HepG2 (cell line): ENCODE measurements around the gene STK39. TPM values are rescaled to one million over a fixed set of nuclear protein-coding genes. Genes with fewer than 3 reads are reported as not detected.

ENCODE experiments used
- CEBPG ChIP-seq: IDR thresholded peaks from 2 replicates; pipeline ENCODE4 v1.6.1; 2016
- DNMT3B ChIP-seq: conservative IDR thresholded peaks from 2 replicates; pipeline ENCODE4 v1.6.1; 2016; ENCODE audit warnings: missing biosample characterization, control low read depth
- ELF1 ChIP-seq: sonication (generic); formaldehyde crosslinking; IDR thresholded peaks from 2 replicates; pipeline ENCODE4 v1.4.0; 2020; ENCODE audit warnings: missing genetic modification reagents
- FOSL2 ChIP-seq: sonication (generic); formaldehyde crosslinking; IDR thresholded peaks from 2 replicates; pipeline ENCODE4 v1.4.0; 2020; ENCODE audit warnings: missing genetic modification reagents
- FOXM1 ChIP-seq: sonication (generic); formaldehyde crosslinking; IDR thresholded peaks from 2 replicates; pipeline ENCODE4 v1.5.0; 2020; ENCODE audit warnings: missing genetic modification reagents
- FOXP1 ChIP-seq, 2 experiments: fragments of 450-650 bp in 1 of 2; IDR thresholded peaks; 2 replicates each; pipeline ENCODE4 v1.6.1; 2017 to 2018; ENCODE audit warnings: antibody characterized with exemption in 1 of 2
- HDAC2 ChIP-seq: sonication (generic); formaldehyde crosslinking; IDR thresholded peaks from 2 replicates; pipeline ENCODE4 v1.4.0; 2020; ENCODE audit warnings: missing genetic modification reagents
- HMG20A ChIP-seq: IDR thresholded peaks from 2 replicates; pipeline ENCODE4 v1.6.1; 2016; ENCODE audit warnings: borderline replicate concordance
- JARID2 ChIP-seq: sonication (generic); formaldehyde crosslinking; IDR thresholded peaks from 2 replicates; pipeline ENCODE4 v1.8.1; 2023; ENCODE audit warnings: missing genetic modification reagents, inconsistent platforms; ENCODE audit not compliant: insufficient replicate concordance
- KLF16 ChIP-seq, 2 experiments: sonication (generic) in 1 of 2; formaldehyde crosslinking in 1 of 2; IDR thresholded peaks; 2 replicates each; pipeline versions ENCODE4 v1.6.1 to v1.8.0; 2016 to 2023; ENCODE audit warnings: missing genetic modification reagents in 2 of 2, missing compliant biosample characterization in 1 of 2
- KLF6 ChIP-seq: IDR thresholded peaks from 2 replicates; pipeline ENCODE4 v1.8.0; 2016; ENCODE audit warnings: missing biosample characterization, missing genetic modification reagents
- MTF1 ChIP-seq: sonication (generic); formaldehyde crosslinking; IDR thresholded peaks from 2 replicates; pipeline ENCODE4 v1.5.0; 2020; ENCODE audit warnings: missing genetic modification reagents
- NCOA1 ChIP-seq: sonication (generic); formaldehyde crosslinking; IDR thresholded peaks from 2 replicates; pipeline ENCODE4 v1.9.0; 2021; ENCODE audit warnings: missing genetic modification reagents
- NR2F6 ChIP-seq, 2 experiments: IDR thresholded peaks; 2 replicates each; pipeline ENCODE4 v1.6.1; 2016; ENCODE audit warnings: antibody characterized with exemption in 1 of 2, mild to moderate bottlenecking in 1 of 2
- RARA ChIP-seq: IDR thresholded peaks from 2 replicates; pipeline ENCODE4 v1.6.1; 2016; ENCODE audit warnings: missing genetic modification reagents, missing compliant biosample characterization
- RFXANK ChIP-seq: IDR thresholded peaks from 2 replicates; pipeline ENCODE4 v1.6.1; 2016
- RXRB ChIP-seq: IDR thresholded peaks from 2 replicates; pipeline ENCODE4 v1.6.1; 2016; ENCODE audit warnings: borderline replicate concordance, missing genetic modification reagents, missing compliant biosample characterization
- SMARCE1 ChIP-seq: fragments of 450-650 bp; IDR thresholded peaks from 2 replicates; pipeline ENCODE4 v1.6.1; 2017; ENCODE audit warnings: borderline replicate concordance
- TBX2 ChIP-seq: sonication (generic); formaldehyde crosslinking; IDR thresholded peaks from 2 replicates; pipeline ENCODE4 v1.5.0; 2020; ENCODE audit warnings: missing genetic modification reagents, mild to moderate bottlenecking, borderline replicate concordance
- THAP11 ChIP-seq: IDR thresholded peaks from 2 replicates; pipeline ENCODE4 v1.6.1; 2016; ENCODE audit warnings: missing biosample characterization, missing genetic modification reagents
- ZNF547 ChIP-seq: sonication (generic); formaldehyde crosslinking; IDR thresholded peaks from 2 replicates; pipeline ENCODE4 v1.5.1; 2020; ENCODE audit warnings: mild to moderate bottlenecking, missing genetic modification reagents
- ZNF629 ChIP-seq: sonication (generic); formaldehyde crosslinking; conservative IDR thresholded peaks from 2 replicates; pipeline ENCODE4 v1.5.0; 2020; ENCODE audit warnings: missing genetic modification reagents
- ZNF792 ChIP-seq: IDR thresholded peaks from 2 replicates; pipeline ENCODE4 v1.6.1; 2016
- ZSCAN20 ChIP-seq: sonication (generic); formaldehyde crosslinking; IDR thresholded peaks from 2 replicates; pipeline ENCODE4 v1.4.0; 2020; ENCODE audit warnings: missing genetic modification reagents, mild to moderate bottlenecking, borderline replicate concordance
- polyA plus RNA-seq, 8 experiments: library from polyadenylated mRNA; depleted of rRNA in 3 of 8; stranded (reverse) in 7 of 8; unstranded in 1 of 8; fragments of >200 nt; fragmentation: Illumina TruSeq in 4 of 8; extraction: Trizol in 4 of 8; gene quantifications; 2 replicates each; pipeline versions ENCODE4 v1.2.1 to v1.2.3, GENCODE V29; 2011 to 2016; ENCODE audit warnings: low read depth in 4 of 8, missing spikeins in 1 of 8, mixed read lengths in 1 of 8; ENCODE audit not compliant: insufficient read depth in 1 of 8
- total RNA-seq, 5 experiments: library from RNA; depleted of rRNA; stranded (reverse); fragments of >200 nt; fragmentation: Illumina TruSeq; extraction: Trizol; gene quantifications; 2 replicates each; pipeline ENCODE4 v1.2.3, GENCODE V29; 2016; ENCODE audit warnings: low read depth in 1 of 5
- TF ChIP-seq, protein P1 (sequence below): sonication (generic); formaldehyde crosslinking; IDR thresholded peaks from 2 replicates; pipeline ENCODE4 v1.4.0; 2020; ENCODE audit warnings: missing genetic modification reagents

STK39 gene
- total and polyA plus RNA-seq, 2 of the 13 experiments (the other 11 are each of a cell fraction or from before 2014, with no cell fraction given) = 27.3 to 38.4 TPM

- TF ChIP-seq, protein P1, sequence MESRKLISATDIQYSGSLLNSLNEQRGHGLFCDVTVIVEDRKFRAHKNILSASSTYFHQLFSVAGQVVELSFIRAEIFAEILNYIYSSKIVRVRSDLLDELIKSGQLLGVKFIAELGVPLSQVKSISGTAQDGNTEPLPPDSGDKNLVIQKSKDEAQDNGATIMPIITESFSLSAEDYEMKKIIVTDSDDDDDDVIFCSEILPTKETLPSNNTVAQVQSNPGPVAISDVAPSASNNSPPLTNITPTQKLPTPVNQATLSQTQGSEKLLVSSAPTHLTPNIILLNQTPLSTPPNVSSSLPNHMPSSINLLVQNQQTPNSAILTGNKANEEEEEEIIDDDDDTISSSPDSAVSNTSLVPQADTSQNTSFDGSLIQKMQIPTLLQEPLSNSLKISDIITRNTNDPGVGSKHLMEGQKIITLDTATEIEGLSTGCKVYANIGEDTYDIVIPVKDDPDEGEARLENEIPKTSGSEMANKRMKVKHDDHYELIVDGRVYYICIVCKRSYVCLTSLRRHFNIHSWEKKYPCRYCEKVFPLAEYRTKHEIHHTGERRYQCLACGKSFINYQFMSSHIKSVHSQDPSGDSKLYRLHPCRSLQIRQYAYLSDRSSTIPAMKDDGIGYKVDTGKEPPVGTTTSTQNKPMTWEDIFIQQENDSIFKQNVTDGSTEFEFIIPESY (CRISPR knock-in tag) = peak; percentile 11; the same call in 1 of the 2 replicates
- TF ChIP-seq RXRB (CRISPR knock-in tag) (peak; percentile 25; the same call in 1 of the 2 replicates), ZNF629 (peak; percentile 9; the same call in 1 of the 2 replicates), ZNF792 (peak; percentile 28; the same call in 1 of the 2 replicates), NR2F6 (IDR thresholded peaks at IDR 0.05) (no peak), NR2F6 (CRISPR knock-in tag; IDR thresholded peaks at IDR 0.05) (peak; percentile 46; the same call in 1 of the 2 replicates), TBX2 (CRISPR knock-in tag) (peak; percentile 68; the same call in 1 of the 2 replicates), FOXP1 (IDR thresholded peaks at IDR 0.05) (no peak), FOXP1 (CRISPR knock-in tag; IDR thresholded peaks at IDR 0.05) (peak; percentile 39; the same call in 1 of the 2 replicates), KLF16 (CRISPR knock-in tag; IDR thresholded peaks at IDR 0.05) (peak in 1 of 2 experiments; percentile 47; a peak in 1 of 4 replicates), RFXANK (CRISPR knock-in tag) (0 out of 2 replicates have a peak, but pooled peaks have one; percentile 40), MTF1 (CRISPR knock-in tag) (no peak), KLF6 (CRISPR knock-in tag) (peak; percentile 69), HMG20A (CRISPR knock-in tag) (peak; percentile 48; the same call in 1 of the 2 replicates), HDAC2 (peak; percentile 48; the same call in 1 of the 2 replicates), THAP11 (CRISPR knock-in tag) (peak; percentile 45; the same call in 1 of the 2 replicates), ZNF547 (CRISPR knock-in tag) (no peak), JARID2 (CRISPR knock-in tag) (no peak), FOXM1 (0 out of 2 replicates have a peak, but pooled peaks have one; percentile 74), RARA (CRISPR knock-in tag) (0 out of 2 replicates have a peak, but pooled peaks have one; percentile 20), DNMT3B (0 out of 2 replicates have a peak, but pooled peaks have one; percentile 34), ELF1 (CRISPR knock-in tag) (0 out of 2 replicates have a peak, but pooled peaks have one; percentile 9), NCOA1 (CRISPR knock-in tag) (no peak), ZSCAN20 (0 out of 2 replicates have a peak, but pooled peaks have one; percentile 42), SMARCE1 (no peak), CEBPG (CRISPR knock-in tag) (peak; percentile 76), FOSL2 (CRISPR knock-in tag) (0 out of 2 replicates have a peak, but pooled peaks have one; percentile 17)
These were observed 66.9 kb downstream of the STK39 start (continued) for GRCh38 chr2:168180483-168180882.
